HG03520 (cell line): ENCODE results near the gene WFIKKN2.

Source experiments
- ATAC-seq: cut with Tn5 transposase; IDR thresholded peaks from one replicate; pipeline ENCODE4 v1.9.1; 2021; ENCODE audit warnings: mild to moderate bottlenecking, moderate library complexity; ENCODE audit not compliant: unreplicated experiment

WFIKKN2 gene

GRCh38 chr17:50808413-50808812 lies 27.0 kb upstream of the WFIKKN2 start:
- ATAC-seq, result no peak

GRCh38 chr17:50808888-50809287 lies 26.5 kb upstream of the WFIKKN2 start:
- ATAC-seq, result no peak

GRCh38 chr17:50813583-50813982 lies 21.8 kb upstream of the WFIKKN2 start:
- no peak for ATAC-seq

GRCh38 chr17:50815400-50815799 lies 20.0 kb upstream of the WFIKKN2 start:
- ATAC-seq, result no peak

- ATAC-seq, result no peak
Observed at GRCh38 chr17:50816271-50816670, 19.1 kb upstream of the WFIKKN2 start.

GRCh38 chr17:50816771-50817751 lies 18.3 kb upstream of the WFIKKN2 start:
- no peak for ATAC-seq

- ATAC-seq, result no peak
Observed at GRCh38 chr17:50817838-50818237, 17.5 kb upstream of the WFIKKN2 start.

GRCh38 chr17:50818261-50818660 lies 17.1 kb upstream of the WFIKKN2 start:
- no peak for ATAC-seq

GRCh38 chr17:50818921-50819657 lies 16.3 kb upstream of the WFIKKN2 start:
- no peak for ATAC-seq

GRCh38 chr17:50820651-50821050 lies 14.7 kb upstream of the WFIKKN2 start:
- no peak for ATAC-seq

GRCh38 chr17:50822550-50822949 lies 12.8 kb upstream of the WFIKKN2 start:
- ATAC-seq, result no peak

- no peak for ATAC-seq
Observed at GRCh38 chr17:50824429-50824828, 11.0 kb upstream of the WFIKKN2 start.

GRCh38 chr17:50825188-50825587 lies 10.2 kb upstream of the WFIKKN2 start:
- no peak for ATAC-seq

- peak; percentile 54 for ATAC-seq
Observed at GRCh38 chr17:50828508-50829170, 6.7 kb upstream of the WFIKKN2 start.

- ATAC-seq, result no peak
Observed at GRCh38 chr17:50829332-50829731, 6.1 kb upstream of the WFIKKN2 start.

- ATAC-seq, result no peak
Observed at GRCh38 chr17:50830352-50830751, 5.0 kb upstream of the WFIKKN2 start.

- ATAC-seq, result no peak
Observed at GRCh38 chr17:50830994-50831393, 4.4 kb upstream of the WFIKKN2 start.

- ATAC-seq, result no peak
Observed at GRCh38 chr17:50831471-50831928, 3.9 kb upstream of the WFIKKN2 start.

GRCh38 chr17:50832267-50832863 lies 3.0 kb upstream of the WFIKKN2 start:
- no peak for ATAC-seq

GRCh38 chr17:50832864-50833381 lies 2.5 kb upstream of the WFIKKN2 start:
- no peak for ATAC-seq
